GM12865 (cell line): Measurements from ENCODE around the gene BACE2.

Experiments
- DNase-seq: peaks from one replicate; pipeline ENCODE4 v3.0.0; 2010; ENCODE audit warnings: low read depth
- H3K4me3 ChIP-seq: 2 replicates; pipeline ENCODE4 v1.5.1; 2011; ENCODE audit warnings: mild to moderate bottlenecking, low read depth, low read length, control low read depth
- TF ChIP-seq, protein P1 (sequence below): IDR thresholded peaks from 2 replicates; pipeline ENCODE4 v1.5.1; 2011; ENCODE audit warnings: low read length, control low read depth, low read depth, inconsistent platforms; ENCODE audit not compliant: insufficient read depth; ENCODE audit errors: missing control alignments

The BACE2 gene

DNA sequence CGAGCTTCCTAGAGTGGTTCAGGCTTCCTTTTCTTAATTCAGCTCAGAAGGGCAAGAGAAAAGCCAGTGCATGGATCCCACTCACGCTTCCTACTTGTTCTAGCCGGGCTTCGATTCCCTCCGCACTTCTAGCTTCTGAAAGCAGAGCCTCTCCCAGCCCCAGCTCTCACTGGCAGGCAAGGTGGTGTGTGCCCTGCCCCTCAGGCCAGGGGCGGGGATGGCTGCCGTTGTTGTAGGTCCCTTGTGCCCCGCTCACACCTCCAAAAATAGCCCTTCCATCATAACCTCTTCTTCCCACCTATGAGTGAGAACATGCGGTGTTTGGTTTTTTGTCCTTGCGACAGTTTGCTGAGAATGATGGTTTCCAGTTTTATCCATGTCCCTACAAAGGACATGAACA, 31.6 kb downstream of the BACE2 start:
- DNase-seq, result no peak
- H3K4me3 ChIP-seq, result no peak overlapping the region
- TF ChIP-seq, protein P1, sequence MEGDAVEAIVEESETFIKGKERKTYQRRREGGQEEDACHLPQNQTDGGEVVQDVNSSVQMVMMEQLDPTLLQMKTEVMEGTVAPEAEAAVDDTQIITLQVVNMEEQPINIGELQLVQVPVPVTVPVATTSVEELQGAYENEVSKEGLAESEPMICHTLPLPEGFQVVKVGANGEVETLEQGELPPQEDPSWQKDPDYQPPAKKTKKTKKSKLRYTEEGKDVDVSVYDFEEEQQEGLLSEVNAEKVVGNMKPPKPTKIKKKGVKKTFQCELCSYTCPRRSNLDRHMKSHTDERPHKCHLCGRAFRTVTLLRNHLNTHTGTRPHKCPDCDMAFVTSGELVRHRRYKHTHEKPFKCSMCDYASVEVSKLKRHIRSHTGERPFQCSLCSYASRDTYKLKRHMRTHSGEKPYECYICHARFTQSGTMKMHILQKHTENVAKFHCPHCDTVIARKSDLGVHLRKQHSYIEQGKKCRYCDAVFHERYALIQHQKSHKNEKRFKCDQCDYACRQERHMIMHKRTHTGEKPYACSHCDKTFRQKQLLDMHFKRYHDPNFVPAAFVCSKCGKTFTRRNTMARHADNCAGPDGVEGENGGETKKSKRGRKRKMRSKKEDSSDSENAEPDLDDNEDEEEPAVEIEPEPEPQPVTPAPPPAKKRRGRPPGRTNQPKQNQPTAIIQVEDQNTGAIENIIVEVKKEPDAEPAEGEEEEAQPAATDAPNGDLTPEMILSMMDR, result no peak

DNA sequence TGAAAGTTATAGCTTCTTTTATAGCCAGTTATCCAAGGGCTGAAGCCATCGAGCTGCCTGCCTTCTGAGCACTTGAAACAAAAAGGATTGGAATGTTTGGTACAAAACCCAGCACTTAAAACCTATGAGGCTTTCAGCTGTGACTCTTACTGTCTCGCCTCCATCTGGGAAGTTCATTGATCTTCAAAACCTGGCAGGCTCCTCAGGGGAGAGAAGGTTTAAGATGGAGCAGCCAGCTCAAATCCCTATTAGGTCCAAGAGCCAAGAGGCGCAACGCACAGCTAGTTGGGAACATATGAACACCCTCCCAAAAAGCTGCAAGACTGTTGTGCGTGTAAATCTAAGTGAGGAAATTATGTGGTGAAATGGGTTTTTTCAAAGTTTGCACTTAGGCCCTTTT, 33.4 kb downstream of the BACE2 start:
- H3K4me3 ChIP-seq, result no peak overlapping the region
- DNase-seq, result no peak
- TF ChIP-seq, protein P1, result no peak

DNA sequence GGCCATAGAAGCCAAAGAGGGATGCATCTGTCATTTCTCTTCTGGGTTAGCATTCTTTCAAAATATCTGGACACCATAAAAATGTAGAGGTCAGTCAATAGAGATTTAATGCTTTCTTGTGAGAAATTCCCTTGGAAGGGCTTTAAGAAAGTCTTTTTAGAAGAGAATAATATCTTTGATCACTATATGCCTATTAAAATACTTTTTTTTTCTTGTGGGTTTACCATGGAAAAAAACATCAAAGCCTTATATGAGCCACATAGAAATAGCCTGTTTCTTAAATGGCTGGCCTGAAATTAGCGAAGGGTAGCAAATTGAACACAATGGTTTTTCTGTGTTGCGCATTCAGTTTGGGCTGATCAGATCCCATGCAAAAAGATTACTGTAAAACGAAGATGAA, 36.8 kb downstream of the BACE2 start:
- DNase-seq, result no peak
- no peak overlapping the region for H3K4me3 ChIP-seq
- TF ChIP-seq, protein P1, result no peak

DNA sequence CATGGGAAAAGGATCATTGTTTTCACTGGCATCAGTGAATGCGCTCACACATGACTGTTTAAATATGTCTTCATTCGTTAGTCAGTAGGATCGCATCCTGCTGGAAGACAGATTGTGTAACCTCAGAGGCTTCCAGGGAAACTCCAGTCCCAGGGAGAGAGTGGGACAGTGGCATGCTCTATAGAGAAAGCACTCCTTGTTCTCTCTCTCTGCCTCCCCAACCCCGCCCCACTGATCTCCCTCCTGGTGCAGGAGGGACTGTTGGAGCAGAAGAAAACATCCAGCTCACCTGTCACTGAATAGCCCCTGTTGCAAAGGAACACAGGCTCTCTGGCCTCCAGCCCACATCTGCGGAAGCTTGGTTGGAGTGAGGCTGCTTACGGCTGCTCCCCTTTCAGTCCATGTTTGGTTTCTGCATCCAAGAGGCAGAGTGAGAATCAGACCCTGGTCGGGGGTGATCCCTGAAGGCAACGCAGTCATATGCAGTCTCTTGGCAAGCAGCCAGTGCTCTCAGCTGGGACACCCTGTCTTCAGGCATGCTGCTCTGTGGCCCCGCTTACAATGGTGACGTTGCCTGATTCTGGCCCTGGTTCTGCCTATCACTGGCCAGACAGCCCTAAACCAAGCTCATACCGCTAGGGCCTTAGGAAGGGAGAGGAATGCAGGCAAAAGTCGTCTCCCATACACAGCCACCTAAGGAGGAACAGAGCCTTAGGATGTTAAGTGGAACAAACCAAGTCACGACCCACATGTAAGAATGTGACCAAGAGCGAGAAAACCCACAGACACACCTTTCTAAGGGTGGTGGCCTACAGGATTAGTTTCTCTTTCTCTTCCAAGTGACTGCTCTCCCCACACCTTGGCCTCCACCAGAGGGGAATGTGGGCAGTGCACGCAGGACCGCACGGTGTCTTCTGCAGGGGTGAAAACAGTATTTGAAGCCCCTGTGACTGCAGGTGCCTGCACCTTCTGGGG, 39.7 kb downstream of the BACE2 start:
- TF ChIP-seq, protein P1, result no peak
- DNase-seq, result peak; percentile 10
- H3K4me3 ChIP-seq, result no peak overlapping the region

DNA sequence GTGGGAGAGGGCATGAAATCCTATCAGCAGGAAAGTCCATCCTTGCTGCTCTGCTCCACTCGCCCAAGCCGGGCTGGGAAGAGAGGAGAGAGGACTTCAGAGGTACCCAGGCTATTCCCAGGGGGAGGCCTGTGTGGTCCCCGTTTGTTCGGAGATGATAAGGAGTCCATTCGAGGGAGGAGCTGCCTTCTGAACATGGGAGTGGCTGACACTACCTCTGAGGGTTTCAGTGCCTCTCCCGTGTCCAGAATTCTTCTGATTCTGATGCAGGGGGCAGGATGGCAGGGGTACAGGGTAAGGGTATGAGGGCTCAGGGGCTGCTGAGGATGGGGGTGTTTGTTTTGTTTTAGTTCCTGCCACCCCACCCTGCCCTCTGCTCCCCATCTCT, 40.4 kb downstream of the BACE2 start:
- TF ChIP-seq, protein P1, result no peak
- DNase-seq, result no peak
- H3K4me3 ChIP-seq, result no peak overlapping the region

DNA sequence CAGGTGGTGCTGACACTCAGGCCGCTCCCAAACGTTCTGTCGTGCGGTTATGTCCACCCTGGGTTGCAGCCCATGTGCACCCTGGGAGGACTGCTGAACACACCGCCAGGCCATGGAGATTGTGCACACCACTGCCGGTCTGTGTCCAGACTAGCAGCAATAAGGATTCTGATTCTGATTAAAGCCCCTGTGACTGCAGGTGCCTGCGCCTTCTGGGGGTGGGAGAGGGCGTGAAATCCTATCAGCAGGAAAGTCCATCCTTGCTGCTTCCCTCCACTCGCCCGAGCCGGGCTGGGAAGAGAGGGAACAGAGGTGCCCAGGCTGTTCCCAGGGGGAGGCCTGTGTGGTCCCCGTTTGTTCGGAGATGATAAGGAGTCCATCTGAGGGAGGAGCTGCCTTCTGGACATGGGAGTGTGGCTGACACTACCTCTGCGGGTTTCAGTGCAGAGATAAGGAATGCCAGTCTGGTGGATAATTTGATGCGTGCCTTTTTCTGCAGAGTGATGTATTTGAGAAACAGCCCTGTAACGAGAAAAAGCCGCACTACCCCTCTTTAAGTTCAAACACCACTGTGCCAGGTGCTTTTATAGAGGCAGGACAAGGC, 41.2 kb downstream of the BACE2 start:
- TF ChIP-seq, protein P1, result no peak
- DNase-seq, result no peak

More for the DNA sequence above, 41.2 kb downstream of the BACE2 start:
- no peak overlapping the region for H3K4me3 ChIP-seq
